ENCODE results near the gene LIN7B. TPM values are rescaled to one million over a fixed set of nuclear protein-coding genes. Genes with fewer than 3 reads are reported as not detected.

The LIN7B gene
- total and polyA plus RNA-seq, 2 of the 13 experiments (the other 11 are each of a cell fraction or from before 2014, with no cell fraction given) = 5.3 to 7.6 TPM

GRCh38 chr19:49127674-49128544 lies 13.7 kb downstream of the LIN7B start (continued):
- TF ChIP-seq, protein P1, sequence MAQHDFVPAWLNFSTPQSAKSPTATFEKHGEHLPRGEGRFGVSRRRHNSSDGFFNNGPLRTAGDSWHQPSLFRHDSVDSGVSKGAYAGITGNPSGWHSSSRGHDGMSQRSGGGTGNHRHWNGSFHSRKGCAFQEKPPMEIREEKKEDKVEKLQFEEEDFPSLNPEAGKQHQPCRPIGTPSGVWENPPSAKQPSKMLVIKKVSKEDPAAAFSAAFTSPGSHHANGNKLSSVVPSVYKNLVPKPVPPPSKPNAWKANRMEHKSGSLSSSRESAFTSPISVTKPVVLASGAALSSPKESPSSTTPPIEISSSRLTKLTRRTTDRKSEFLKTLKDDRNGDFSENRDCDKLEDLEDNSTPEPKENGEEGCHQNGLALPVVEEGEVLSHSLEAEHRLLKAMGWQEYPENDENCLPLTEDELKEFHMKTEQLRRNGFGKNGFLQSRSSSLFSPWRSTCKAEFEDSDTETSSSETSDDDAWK (CRISPR knock-in tag; IDR thresholded peaks at IDR 0.05) = no peak
- TF ChIP-seq RAD21 (CRISPR knock-in tag; IDR thresholded peaks at IDR 0.05) (peak; percentile 68), MTF2 (CRISPR knock-in tag; IDR thresholded peaks at IDR 0.05; ENCODE audit: borderline replicate concordance) (no peak), GLI4 (CRISPR knock-in tag; IDR thresholded peaks at IDR 0.05; ENCODE audit: borderline replicate concordance) (peak; percentile 93), ZNF121 (CRISPR knock-in tag; IDR thresholded peaks at IDR 0.05) (peak; percentile 66; the same call in 1 of the 2 replicates), YY1 (IDR thresholded peaks at IDR 0.05; ENCODE audit: insufficient read depth, insufficient replicate concordance, low read depth, low read length) (peak; percentile 84), KDM1A (CRISPR knock-in tag; IDR thresholded peaks at IDR 0.05) (peak; percentile 74; the same call in 1 of the 2 replicates), ZNF501 (CRISPR knock-in tag; IDR thresholded peaks at IDR 0.05) (peak; percentile 87), SMARCC2 (IDR thresholded peaks at IDR 0.05) (no peak), STAG1 (CRISPR knock-in tag; IDR thresholded peaks at IDR 0.05) (peak; percentile 48), ZNF33B (CRISPR knock-in tag; IDR thresholded peaks at IDR 0.05) (peak; percentile 100; the same call in 1 of the 2 replicates), ZNF451 (CRISPR knock-in tag; IDR thresholded peaks at IDR 0.05) (peak; percentile 100), HDAC6 (IDR thresholded peaks at IDR 0.05; ENCODE audit: low read depth, low read length) (no peak), ZNF143 (CRISPR knock-in tag; IDR thresholded peaks at IDR 0.05) (peak; percentile 70), ZNF431 (CRISPR knock-in tag; IDR thresholded peaks at IDR 0.05; ENCODE audit: borderline replicate concordance, low read depth) (peak; percentile 97), SNAPC2 (CRISPR knock-in tag; IDR thresholded peaks at IDR 0.05) (peak; percentile 98), SALL2 (CRISPR knock-in tag; IDR thresholded peaks at IDR 0.05) (peak; percentile 99), ZNF317 (CRISPR knock-in tag; IDR thresholded peaks at IDR 0.05) (peak; percentile 86; the same call in 1 of the 2 replicates)
- TF ChIP-seq, protein P2, sequence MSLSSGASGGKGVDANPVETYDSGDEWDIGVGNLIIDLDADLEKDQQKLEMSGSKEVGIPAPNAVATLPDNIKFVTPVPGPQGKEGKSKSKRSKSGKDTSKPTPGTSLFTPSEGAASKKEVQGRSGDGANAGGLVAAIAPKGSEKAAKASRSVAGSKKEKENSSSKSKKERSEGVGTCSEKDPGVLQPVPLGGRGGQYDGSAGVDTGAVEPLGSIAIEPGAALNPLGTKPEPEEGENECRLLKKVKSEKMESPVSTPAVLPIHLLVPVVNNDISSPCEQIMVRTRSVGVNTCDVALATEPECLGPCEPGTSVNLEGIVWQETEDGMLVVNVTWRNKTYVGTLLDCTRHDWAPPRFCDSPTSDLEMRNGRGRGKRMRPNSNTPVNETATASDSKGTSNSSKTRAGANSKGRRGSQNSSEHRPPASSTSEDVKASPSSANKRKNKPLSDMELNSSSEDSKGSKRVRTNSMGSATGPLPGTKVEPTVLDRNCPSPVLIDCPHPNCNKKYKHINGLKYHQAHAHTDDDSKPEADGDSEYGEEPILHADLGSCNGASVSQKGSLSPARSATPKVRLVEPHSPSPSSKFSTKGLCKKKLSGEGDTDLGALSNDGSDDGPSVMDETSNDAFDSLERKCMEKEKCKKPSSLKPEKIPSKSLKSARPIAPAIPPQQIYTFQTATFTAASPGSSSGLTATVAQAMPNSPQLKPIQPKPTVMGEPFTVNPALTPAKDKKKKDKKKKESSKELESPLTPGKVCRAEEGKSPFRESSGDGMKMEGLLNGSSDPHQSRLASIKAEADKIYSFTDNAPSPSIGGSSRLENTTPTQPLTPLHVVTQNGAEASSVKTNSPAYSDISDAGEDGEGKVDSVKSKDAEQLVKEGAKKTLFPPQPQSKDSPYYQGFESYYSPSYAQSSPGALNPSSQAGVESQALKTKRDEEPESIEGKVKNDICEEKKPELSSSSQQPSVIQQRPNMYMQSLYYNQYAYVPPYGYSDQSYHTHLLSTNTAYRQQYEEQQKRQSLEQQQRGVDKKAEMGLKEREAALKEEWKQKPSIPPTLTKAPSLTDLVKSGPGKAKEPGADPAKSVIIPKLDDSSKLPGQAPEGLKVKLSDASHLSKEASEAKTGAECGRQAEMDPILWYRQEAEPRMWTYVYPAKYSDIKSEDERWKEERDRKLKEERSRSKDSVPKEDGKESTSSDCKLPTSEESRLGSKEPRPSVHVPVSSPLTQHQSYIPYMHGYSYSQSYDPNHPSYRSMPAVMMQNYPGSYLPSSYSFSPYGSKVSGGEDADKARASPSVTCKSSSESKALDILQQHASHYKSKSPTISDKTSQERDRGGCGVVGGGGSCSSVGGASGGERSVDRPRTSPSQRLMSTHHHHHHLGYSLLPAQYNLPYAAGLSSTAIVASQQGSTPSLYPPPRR (CRISPR knock-in tag; IDR thresholded peaks at IDR 0.05; ENCODE audit: borderline replicate concordance) = peak; percentile 88
- TF ChIP-seq, protein P3, sequence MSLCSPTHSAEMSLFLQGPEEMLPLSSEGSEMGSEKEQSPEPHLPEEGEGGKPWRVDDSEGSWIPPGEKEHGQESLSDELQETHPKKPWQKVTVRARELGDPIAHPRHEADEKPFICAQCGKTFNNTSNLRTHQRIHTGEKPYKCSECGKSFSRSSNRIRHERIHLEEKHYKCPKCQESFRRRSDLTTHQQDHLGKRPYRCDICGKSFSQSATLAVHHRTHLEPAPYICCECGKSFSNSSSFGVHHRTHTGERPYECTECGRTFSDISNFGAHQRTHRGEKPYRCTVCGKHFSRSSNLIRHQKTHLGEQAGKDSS (CRISPR knock-in tag; IDR thresholded peaks at IDR 0.05; ENCODE audit: borderline replicate concordance, low read depth) = peak; percentile 98
- TF ChIP-seq, protein P4, sequence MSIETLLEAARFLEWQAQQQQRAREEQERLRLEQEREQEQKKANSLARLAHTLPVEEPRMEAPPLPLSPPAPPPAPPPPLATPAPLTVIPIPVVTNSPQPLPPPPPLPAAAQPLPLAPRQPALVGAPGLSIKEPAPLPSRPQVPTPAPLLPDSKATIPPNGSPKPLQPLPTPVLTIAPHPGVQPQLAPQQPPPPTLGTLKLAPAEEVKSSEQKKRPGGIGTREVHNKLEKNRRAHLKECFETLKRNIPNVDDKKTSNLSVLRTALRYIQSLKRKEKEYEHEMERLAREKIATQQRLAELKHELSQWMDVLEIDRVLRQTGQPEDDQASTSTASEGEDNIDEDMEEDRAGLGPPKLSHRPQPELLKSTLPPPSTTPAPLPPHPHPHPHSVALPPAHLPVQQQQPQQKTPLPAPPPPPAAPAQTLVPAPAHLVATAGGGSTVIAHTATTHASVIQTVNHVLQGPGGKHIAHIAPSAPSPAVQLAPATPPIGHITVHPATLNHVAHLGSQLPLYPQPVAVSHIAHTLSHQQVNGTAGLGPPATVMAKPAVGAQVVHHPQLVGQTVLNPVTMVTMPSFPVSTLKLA (IDR thresholded peaks at IDR 0.05) = no peak; the same call in 1 of the 2 replicates

Measured in HepG2 (cell line).